ENCODE results near the gene C1R. TPM values are rescaled to one million over a fixed set of nuclear protein-coding genes. Genes with fewer than 3 reads are reported as not detected.

Gene C1R
- total RNA-seq, 1 experiment from 2014 or later, result 1.3 TPM

DNA sequence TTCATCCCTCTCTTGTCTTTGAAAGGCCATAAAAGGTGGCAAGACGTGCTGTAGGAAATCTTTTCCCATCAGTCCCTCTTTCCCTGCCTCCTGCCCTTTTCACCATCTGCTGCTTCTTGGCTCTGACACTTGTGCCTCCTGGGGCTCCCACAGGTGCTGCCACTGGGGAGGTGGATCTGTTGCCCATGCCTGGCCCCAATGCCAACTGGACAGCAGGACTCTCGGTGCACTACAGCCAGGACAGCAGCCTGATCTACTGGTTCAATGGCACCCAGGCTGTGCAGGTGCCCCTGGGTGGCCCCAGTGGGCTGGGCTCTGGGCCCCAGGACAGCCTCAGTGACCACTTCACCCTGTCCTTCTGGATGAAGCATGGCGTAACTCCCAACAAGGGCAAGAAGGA, 44.4 kb upstream of the C1R start:
- DNase-seq (ENCODE audit: low read depth, low spot score), result no peak
- ChIA-PET POLR2A (no interaction called here), CTCF (no interaction called here)
- Histone ChIP-seq H3K4me1 (ENCODE audit: control insufficient read depth, insufficient read depth, low read length) (no peaks in the 10 kb centered on the region), H3K4me3 (ENCODE audit: low read depth in 2 of 2, low read length in 2 of 2) (no peak overlapping the region), H3K27ac (ENCODE audit: low read length) (no peak overlapping the region), H3K27me3 (ENCODE audit: control insufficient read depth, insufficient read depth, low read length) (no peaks in the 10 kb centered on the region), H3K36me3 (ENCODE audit: control insufficient read depth, insufficient read depth, low read length) (no peaks in the 10 kb centered on the region), H3K9me3 (ENCODE audit: control insufficient read depth, insufficient read depth, low read depth, low read length) (no peaks in the 10 kb centered on the region)
- no peak for ATAC-seq
- intact Hi-C loops (cut with micrococcal nuclease; ENCODE audit: unreplicated experiment), result no loop called here
- TF ChIP-seq SIN3A (IDR thresholded peaks at IDR 0.05; ENCODE audit: borderline replicate concordance, insufficient read depth, low read depth, low read length), result no peak
- TF ChIP-seq, protein P1, sequence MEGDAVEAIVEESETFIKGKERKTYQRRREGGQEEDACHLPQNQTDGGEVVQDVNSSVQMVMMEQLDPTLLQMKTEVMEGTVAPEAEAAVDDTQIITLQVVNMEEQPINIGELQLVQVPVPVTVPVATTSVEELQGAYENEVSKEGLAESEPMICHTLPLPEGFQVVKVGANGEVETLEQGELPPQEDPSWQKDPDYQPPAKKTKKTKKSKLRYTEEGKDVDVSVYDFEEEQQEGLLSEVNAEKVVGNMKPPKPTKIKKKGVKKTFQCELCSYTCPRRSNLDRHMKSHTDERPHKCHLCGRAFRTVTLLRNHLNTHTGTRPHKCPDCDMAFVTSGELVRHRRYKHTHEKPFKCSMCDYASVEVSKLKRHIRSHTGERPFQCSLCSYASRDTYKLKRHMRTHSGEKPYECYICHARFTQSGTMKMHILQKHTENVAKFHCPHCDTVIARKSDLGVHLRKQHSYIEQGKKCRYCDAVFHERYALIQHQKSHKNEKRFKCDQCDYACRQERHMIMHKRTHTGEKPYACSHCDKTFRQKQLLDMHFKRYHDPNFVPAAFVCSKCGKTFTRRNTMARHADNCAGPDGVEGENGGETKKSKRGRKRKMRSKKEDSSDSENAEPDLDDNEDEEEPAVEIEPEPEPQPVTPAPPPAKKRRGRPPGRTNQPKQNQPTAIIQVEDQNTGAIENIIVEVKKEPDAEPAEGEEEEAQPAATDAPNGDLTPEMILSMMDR (IDR thresholded peaks at IDR 0.05), result no peak
- TF ChIP-seq, protein P2, sequence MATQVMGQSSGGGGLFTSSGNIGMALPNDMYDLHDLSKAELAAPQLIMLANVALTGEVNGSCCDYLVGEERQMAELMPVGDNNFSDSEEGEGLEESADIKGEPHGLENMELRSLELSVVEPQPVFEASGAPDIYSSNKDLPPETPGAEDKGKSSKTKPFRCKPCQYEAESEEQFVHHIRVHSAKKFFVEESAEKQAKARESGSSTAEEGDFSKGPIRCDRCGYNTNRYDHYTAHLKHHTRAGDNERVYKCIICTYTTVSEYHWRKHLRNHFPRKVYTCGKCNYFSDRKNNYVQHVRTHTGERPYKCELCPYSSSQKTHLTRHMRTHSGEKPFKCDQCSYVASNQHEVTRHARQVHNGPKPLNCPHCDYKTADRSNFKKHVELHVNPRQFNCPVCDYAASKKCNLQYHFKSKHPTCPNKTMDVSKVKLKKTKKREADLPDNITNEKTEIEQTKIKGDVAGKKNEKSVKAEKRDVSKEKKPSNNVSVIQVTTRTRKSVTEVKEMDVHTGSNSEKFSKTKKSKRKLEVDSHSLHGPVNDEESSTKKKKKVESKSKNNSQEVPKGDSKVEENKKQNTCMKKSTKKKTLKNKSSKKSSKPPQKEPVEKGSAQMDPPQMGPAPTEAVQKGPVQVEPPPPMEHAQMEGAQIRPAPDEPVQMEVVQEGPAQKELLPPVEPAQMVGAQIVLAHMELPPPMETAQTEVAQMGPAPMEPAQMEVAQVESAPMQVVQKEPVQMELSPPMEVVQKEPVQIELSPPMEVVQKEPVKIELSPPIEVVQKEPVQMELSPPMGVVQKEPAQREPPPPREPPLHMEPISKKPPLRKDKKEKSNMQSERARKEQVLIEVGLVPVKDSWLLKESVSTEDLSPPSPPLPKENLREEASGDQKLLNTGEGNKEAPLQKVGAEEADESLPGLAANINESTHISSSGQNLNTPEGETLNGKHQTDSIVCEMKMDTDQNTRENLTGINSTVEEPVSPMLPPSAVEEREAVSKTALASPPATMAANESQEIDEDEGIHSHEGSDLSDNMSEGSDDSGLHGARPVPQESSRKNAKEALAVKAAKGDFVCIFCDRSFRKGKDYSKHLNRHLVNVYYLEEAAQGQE (IDR thresholded peaks at IDR 0.05; ENCODE audit: insufficient read depth in 1 of 2, low read depth in 2 of 2, low read length in 1 of 2), result no peak
- no peak for TF ChIP-seq TCF7L2 (IDR thresholded peaks at IDR 0.05; ENCODE audit: low read depth, low read length)
- no peak for TF ChIP-seq POLR2AphosphoS5 (IDR thresholded peaks at IDR 0.05; ENCODE audit: low read depth, low read length)
- BruUV-seq (replicated peaks), result no TSS peak
- in situ Hi-C loops (cut with HindIII; ENCODE audit: low pct_unique_long_range_greater_than_20kb, low sequenced_read_pairs), result no loop called here

DNA sequence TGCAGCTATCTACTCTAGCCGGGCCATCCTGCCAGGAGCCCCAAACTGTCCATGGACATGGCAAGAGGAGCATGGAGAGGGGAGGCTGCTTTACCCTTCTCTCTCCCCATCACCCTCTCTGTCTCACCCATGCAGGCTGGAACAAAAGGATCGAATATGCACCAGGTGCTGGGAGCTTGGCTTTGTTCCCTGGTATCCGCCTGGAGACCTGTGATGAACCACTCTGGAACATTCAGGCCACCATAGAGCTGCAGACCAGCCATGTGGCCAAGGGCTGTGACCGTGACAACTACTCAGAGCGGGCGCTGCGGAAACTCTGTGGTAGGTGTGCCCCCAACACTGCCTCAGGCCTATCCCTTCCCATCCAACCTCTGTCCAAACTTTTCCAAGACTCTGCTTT, 43.8 kb upstream of the C1R start:
- DNase-seq (ENCODE audit: low read depth, low spot score) (no peak), ATAC-seq (no peak)
- intact Hi-C loops (cut with micrococcal nuclease; ENCODE audit: unreplicated experiment) (no loop called here), in situ Hi-C loops (cut with HindIII; ENCODE audit: low pct_unique_long_range_greater_than_20kb, low sequenced_read_pairs) (no loop called here)
- no peak overlapping the region for H3K27ac ChIP-seq (ENCODE audit: low read length)
- BruUV-seq (replicated peaks), result no TSS peak
- H3K27me3 ChIP-seq (ENCODE audit: control insufficient read depth, insufficient read depth, low read length), result no peaks in the 10 kb centered on the region
- TF ChIP-seq, protein P2 (IDR thresholded peaks at IDR 0.05; ENCODE audit: insufficient read depth in 1 of 2, low read depth in 2 of 2, low read length in 1 of 2), result no peak
- TF ChIP-seq, protein P1 (IDR thresholded peaks at IDR 0.05), result no peak
- no peak for TF ChIP-seq POLR2AphosphoS5 (IDR thresholded peaks at IDR 0.05; ENCODE audit: low read depth, low read length)
- no peak for TF ChIP-seq TCF7L2 (IDR thresholded peaks at IDR 0.05; ENCODE audit: low read depth, low read length)
- no peak for TF ChIP-seq SIN3A (IDR thresholded peaks at IDR 0.05; ENCODE audit: borderline replicate concordance, insufficient read depth, low read depth, low read length)
- CTCF ChIA-PET, result no interaction called here
- no peaks in the 10 kb centered on the region for H3K9me3 ChIP-seq (ENCODE audit: control insufficient read depth, insufficient read depth, low read depth, low read length)
- no peaks in the 10 kb centered on the region for H3K36me3 ChIP-seq (ENCODE audit: control insufficient read depth, insufficient read depth, low read length)
- H3K4me1 ChIP-seq (ENCODE audit: control insufficient read depth, insufficient read depth, low read length), result no peaks in the 10 kb centered on the region
- no peak overlapping the region for H3K4me3 ChIP-seq (ENCODE audit: low read depth in 2 of 2, low read length in 2 of 2)
- POLR2A ChIA-PET, result no interaction called here

All from Panc1 (cell line).